CD4-positive, alpha-beta T cell treated with Interleukin-17A for 4 hours (primary cell): ENCODE measurements around the gene SPOCK1.
"Not testable (repeated sequence)": the region's sequence is repeated elsewhere in the genome, so short reads cannot be mapped to it uniquely, and the experiment has no call there.

ENCODE experiments used
- DNase-seq: peaks from one replicate; pipeline ENCODE4 v3.0.0-alpha.2; 2020; ENCODE audit warnings: mixed read lengths

The SPOCK1 gene

GRCh38 chr5:137287569-137287968, 211.6 kb downstream of the SPOCK1 start:
- no peak for DNase-seq

DNA sequence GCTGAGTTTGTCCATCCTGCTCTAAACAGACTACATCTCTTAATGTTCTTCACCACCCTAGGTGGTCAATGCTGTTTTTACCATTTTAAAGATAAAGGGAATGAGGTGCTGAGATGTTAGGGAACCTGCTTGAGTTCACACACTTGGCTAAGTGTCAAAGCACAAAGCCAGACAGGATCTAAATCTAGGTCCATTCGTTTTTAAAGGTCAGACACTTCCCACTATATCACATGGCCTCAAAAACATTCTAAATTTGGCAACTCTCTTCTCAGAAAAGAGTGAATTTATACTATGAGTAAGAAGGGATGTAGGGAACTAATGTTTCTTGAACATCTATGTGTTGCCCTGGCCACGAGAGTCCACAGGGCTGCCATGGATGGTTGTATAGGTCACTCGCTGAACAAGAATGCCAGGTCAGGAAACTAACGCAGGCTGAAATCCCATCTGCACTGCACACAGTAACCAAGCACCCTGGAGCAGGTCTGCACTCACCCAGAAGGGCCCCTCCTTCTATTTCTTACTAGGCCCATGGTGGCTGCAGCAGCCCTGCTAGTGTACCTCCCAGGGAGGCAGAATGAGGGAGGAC, 213.0 kb downstream of the SPOCK1 start:
- DNase-seq = no peak

DNA sequence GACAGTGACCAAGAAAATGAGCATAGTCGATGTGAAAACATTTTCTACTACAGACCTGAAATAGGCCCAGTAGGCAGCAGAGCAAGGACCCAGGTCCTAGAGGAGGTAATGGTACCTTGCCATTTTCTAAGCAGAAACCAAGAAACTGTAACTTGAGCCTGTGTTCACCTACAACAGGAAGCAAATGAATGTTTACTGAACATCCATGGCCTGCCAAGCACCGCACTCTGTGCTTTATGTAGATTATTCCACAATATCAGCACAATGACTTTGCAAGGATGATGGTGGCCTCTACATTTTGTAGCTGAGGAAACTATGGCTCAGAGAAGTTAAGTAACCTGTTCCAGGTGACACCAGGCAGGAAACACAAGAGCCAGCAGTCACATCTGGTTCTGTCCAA, 215.3 kb downstream of the SPOCK1 start:
- DNase-seq = no peak

- DNase-seq = no peak
These were observed 216.9 kb downstream of the SPOCK1 start for GRCh38 chr5:137282216-137282615.

DNA sequence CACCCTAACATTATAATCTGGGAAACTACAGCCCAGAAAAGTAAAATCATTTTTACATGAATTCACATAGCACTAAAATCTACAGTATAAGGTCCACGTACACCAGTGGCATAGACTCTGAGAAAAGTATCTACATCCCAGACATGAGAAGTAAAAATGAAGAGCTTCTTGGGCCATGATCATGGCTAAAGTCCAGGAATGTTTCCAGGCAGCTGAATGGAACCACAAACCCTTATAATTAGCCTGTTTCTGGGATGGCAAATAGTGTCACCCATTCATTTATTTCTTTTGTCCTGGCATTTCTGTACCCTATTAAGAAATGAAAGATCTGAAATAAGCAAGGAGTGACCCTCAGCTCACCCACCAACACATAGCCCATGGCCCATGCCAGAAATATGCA, 217.9 kb downstream of the SPOCK1 start:
- no peak for DNase-seq

GRCh38 chr5:137280656-137281055, 218.5 kb downstream of the SPOCK1 start:
- no peak for DNase-seq

DNA sequence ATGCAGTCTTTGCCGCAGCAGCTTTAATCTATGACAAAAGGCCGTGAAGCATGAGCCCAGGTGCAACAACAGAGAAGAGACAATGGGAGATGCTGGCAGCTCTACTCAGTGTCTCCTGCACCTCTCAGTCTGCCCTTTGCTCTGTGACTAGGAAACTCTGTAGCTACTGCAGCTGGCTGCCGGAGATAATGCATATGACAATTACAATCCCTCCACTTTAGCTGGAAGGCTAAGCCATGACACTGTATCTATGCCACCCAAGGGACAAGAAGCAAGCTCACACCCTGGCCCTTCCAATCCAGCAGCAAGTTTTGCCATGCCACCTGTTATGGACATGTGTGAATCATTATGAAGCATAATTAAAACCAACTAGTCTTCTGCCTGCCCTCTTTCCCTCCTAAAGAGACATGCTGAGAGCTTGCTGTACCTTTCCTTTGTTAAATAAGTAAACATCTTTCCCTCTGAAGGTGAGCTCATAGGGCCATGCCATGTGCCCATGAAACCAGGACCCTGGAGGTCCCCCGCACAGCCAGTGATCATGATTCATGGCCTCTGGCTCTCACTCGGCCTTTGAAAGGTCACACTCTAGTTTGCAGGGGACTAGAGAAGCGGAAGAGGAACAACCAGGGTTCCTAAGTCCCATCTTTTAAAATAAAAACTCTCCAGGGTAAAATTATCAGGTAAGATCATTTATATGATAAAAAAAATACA, 219.4 kb downstream of the SPOCK1 start:
- DNase-seq = no peak

- DNase-seq = no peak
These were observed 220.7 kb downstream of the SPOCK1 start for GRCh38 chr5:137278476-137278875.

- DNase-seq = no peak
These were observed 224.0 kb downstream of the SPOCK1 start for GRCh38 chr5:137275083-137275482.

DNA sequence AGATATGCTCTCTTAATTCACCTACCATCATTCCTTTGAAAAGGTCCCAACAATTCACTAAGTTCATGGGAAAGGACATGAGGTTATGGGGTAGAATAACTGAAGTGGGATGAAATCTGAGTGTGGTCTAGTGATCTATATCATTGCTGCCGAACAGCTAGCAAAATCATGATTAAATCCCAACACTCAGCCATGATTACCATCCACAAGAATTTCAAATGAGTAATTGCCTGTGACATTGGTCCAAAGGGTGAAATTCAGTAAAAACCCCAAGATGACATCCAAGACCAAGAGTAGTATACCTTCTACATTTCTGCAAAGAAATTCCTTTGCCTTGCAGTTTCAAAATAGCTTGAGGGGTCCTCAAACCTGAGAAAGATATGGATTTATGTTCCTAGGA, 225.6 kb downstream of the SPOCK1 start:
- no peak for DNase-seq

DNA sequence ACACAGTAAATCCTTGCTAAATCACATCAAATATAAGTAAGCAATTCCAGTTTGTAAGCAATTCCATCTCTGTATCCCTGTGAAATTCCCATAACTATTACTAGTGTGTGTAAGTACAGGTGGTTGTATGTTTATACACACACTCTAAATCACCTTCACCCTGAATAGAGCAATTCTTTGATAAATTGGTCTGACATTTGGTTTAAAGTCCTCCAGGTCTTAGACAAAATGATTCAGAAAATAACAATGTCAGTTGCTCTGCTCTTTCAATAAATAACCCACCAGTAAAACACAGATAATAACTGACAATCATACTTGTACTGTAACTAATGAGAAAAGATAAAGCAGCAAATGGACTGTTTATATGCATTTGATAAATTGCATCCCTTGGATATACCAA, 226.3 kb downstream of the SPOCK1 start:
- DNase-seq = no peak

GRCh38 chr5:137269946-137270345, 229.2 kb downstream of the SPOCK1 start:
- DNase-seq = no peak

- no peak for DNase-seq
These were observed 229.9 kb downstream of the SPOCK1 start for GRCh38 chr5:137269274-137269673.

GRCh38 chr5:137268646-137269045, 230.5 kb downstream of the SPOCK1 start:
- no peak for DNase-seq

- no peak for DNase-seq
These were observed 232.9 kb downstream of the SPOCK1 start for GRCh38 chr5:137266186-137266585.

DNA sequence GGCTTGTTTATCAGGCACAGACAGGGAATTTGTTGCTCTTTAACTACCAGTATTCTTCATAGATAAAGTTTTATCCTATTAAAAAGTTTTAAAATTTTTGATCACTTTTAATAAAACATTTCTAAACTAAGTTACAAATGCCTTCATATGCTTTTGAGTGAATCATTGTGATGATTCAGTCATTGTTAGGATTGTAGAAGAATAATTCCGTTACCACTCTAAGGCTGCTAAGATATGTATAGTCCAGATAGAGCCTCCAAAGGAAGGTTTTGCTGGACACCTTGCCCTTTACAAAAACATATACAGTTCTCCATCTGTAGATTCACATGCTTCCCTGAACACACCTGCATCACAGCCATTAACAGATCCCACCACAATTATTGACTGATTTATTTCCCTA, 233.7 kb downstream of the SPOCK1 start:
- DNase-seq = no peak

GRCh38 chr5:137264573-137264972, 234.6 kb downstream of the SPOCK1 start:
- no peak for DNase-seq

- DNase-seq = no peak
These were observed 235.1 kb downstream of the SPOCK1 start for GRCh38 chr5:137264041-137264440.

DNA sequence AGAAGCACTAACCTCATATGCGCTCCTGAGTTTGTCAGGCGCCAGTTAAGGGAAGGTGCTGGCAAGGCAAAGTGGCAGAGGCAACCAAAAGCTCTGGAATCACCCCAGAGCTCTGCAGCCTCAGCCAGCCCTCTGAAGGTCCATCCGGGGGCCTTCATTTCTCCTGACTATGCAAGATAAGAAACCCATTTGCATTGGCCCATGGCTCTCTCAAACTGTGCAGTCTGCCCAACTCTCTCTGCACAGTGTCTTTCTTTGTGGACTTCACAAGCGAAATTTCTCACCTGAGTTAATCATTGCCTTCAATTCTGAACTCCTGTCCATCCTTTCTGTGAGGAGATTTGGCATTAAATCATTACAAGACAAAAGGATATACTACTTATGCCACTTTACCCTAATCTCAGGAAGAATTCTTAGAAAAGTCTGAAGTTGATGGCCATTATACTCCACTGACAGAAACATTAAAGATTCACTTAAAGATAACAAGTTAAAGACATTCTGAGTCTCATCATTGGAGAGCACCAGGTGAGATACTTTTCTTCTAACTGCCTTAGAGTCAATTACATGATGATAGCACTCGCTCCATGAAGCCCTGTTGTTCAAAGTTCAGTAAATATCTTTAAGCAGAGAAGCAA, 235.6 kb downstream of the SPOCK1 start:
- no peak for DNase-seq

- DNase-seq = no peak
These were observed 236.3 kb downstream of the SPOCK1 start for GRCh38 chr5:137262818-137263217.

- DNase-seq = no peak
These were observed 238.1 kb downstream of the SPOCK1 start for GRCh38 chr5:137260820-137261695.

DNA sequence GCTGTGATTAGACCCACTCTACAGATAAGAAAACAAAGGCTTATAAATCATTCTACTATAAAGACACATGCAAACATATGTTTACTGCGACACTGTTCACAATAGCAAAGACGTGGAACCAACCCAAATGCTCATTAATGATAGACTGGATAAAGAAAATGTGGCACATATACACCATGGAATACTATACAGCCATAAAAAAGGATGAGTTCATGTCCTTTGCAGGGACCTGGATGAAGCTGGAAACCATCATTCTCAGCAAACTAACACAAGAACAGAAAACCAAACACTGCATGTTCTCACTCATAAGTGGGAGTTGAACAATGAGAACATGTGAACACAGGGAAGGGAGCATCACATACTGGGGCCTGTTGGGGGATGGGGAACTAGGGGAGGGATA, 240.0 kb downstream of the SPOCK1 start:
- DNase-seq = not testable (repeated sequence)
